Measurements from ENCODE around the gene ZEB1. TPM values are rescaled to one million over a fixed set of nuclear protein-coding genes. Genes with fewer than 3 reads are reported as not detected.

Gene ZEB1
- total RNA-seq, 1 experiment from 2014 or later, result 0.39 TPM

DNA sequence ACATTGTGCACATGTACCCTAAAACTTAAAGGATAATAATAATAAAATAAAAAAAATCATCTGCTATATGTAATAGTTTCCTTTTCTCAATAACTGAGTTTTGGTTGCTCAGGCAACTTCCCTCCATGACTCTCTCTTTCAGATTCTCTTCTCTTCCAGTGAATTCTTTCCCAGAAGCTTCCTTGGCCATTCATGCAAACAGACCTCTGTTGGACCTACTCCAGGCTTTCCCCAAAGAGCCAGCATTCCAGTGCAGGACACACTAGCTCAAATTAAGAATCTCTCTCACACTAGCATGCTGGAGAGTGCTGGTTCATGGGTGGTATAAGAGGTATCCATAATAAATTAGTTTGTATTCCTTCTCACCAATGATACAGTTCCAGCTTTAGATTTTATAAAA lies 31.0 kb upstream of the ZEB1 start:
- Histone ChIP-seq H2BK15ac (ENCODE audit: low read depth, low read length) (no peak overlapping the region), H3K79me2 (ENCODE audit: insufficient read depth, low read length) (no peaks in the 10 kb centered on the region), H3K4ac (ENCODE audit: low read depth, low read length) (no peak overlapping the region), H3K9ac (ENCODE audit: extremely low read depth, insufficient read length, low read length) (no peak overlapping the region), H2BK20ac (ENCODE audit: low read depth, low read length, poor library complexity, severe bottlenecking) (no peak overlapping the region), H4K91ac (ENCODE audit: insufficient read length, low read depth, low read length) (no peak overlapping the region), H3K56ac (ENCODE audit: insufficient read length, low read depth, low read length) (no peak overlapping the region), H4K8ac (replicated peaks; ENCODE audit: insufficient read length, low read depth, low read length) (no peak overlapping the region), H3K9me3 (ENCODE audit: control insufficient read depth, low read depth, low read length) (no peaks in the 10 kb centered on the region), H3K14ac (ENCODE audit: insufficient read depth, low read length) (no peak overlapping the region), H3K27me3 (ENCODE audit: insufficient read depth, low read length) (no peaks in the 10 kb centered on the region), H3K79me1 (ENCODE audit: insufficient read depth, low read depth, low read length, poor library complexity, severe bottlenecking) (no peaks in the 10 kb centered on the region), H3K23me2 (ENCODE audit: insufficient read length, low read depth, low read length, poor library complexity, severe bottlenecking) (no peaks in the 10 kb centered on the region), H3T11ph (ENCODE audit: low read length) (no peak overlapping the region), H3K18ac (ENCODE audit: insufficient read length, low read depth, low read length) (no peak overlapping the region), H4K5ac (ENCODE audit: insufficient read length, low read depth, low read length) (no peak overlapping the region), H2BK120ac (ENCODE audit: low read depth, low read length, poor library complexity, severe bottlenecking) (no peak overlapping the region), H2BK12ac (ENCODE audit: insufficient read length, low read depth, low read length) (no peak overlapping the region), H3K4me1 (ENCODE audit: insufficient read depth, low read length) (no peaks in the 10 kb centered on the region), H3K4me2 (ENCODE audit: insufficient read depth, insufficient read length, low read length) (no peak overlapping the region), H3K23ac (ENCODE audit: insufficient read length, low read depth, low read length) (no peak overlapping the region), H4K20me1 (ENCODE audit: control insufficient read depth, insufficient read depth, insufficient read length) (no peaks in the 10 kb centered on the region), H2AK5ac (ENCODE audit: insufficient read length, low read length) (no peak overlapping the region), H2AFZ (ENCODE audit: low read length) (no peak overlapping the region), H2BK5ac (ENCODE audit: insufficient read length, low read length) (no peak overlapping the region), H3K27ac (ENCODE audit: insufficient read length, low read depth, low read length) (no peak overlapping the region)
- 0 out of 2 replicates have a peak, but pooled peaks cover 2% of the 10 kb centered on the region for H3K27me3 Mint-ChIP-seq (ENCODE audit: low read depth)
- DNase-seq, result no peak
- no peak overlapping the region for H3K4me3 Mint-ChIP-seq
- H3K36me3 Mint-ChIP-seq (ENCODE audit: insufficient read depth in 1 of 3, low read depth in 3 of 3), result no peaks in the 10 kb centered on the region; a peak in 1 of 7 replicates
- peaks cover 0 to 6% of the 10 kb centered on the region in 2 experiments; a peak in 2 of 5 replicates for H3K9me3 Mint-ChIP-seq
- no peak overlapping the region for H3K27ac Mint-ChIP-seq
- peaks cover 2 to 4% of the 10 kb centered on the region in 2 experiments; a peak in 2 of 4 replicates for H3K4me1 Mint-ChIP-seq
- no peak for TF ChIP-seq CTCF (conservative IDR thresholded peaks at IDR 0.05)
